ENCODE results near the gene SREK1IP1. TPM values are rescaled to one million over a fixed set of nuclear protein-coding genes. Genes with fewer than 3 reads are reported as not detected.

Gene SREK1IP1
- total RNA-seq, 1 donor from 2014 or later = 17.2 TPM

DNA sequence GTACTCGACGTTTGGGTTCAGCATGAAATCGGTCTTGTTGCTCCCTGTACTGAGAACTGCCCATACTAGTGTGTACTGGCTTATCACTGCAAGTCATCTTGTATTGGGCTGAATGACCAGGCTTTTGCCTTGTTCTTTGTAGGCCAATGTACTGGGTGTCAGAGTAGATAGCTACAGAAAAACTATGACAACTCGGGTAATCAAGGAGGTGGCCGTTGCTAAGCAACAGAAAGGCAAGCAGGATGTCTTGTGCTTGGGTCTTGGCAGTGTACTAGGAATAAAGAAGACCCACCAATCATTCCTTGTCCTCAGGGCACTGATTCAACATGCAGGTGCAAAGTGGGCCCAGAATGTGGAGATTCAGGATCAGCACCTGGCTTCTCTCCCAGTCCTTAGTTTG is 90.1 kb downstream of the SREK1IP1 start:
- Mint-ChIP-seq H3K36me3 (ENCODE audit: low read depth) (no peaks in the 10 kb centered on the region), H3K4me3 (ENCODE audit: unreplicated experiment) (no peak overlapping the region), H3K27ac (ENCODE audit: unreplicated experiment) (no peak overlapping the region), H3K27me3 (ENCODE audit: low read depth) (peaks cover 37% of the 10 kb centered on the region), H3K9me3 (ENCODE audit: low read depth) (no peaks in the 10 kb centered on the region), H3K4me1 (ENCODE audit: low read depth) (no peaks in the 10 kb centered on the region)
- TF ChIP-seq, protein P1, sequence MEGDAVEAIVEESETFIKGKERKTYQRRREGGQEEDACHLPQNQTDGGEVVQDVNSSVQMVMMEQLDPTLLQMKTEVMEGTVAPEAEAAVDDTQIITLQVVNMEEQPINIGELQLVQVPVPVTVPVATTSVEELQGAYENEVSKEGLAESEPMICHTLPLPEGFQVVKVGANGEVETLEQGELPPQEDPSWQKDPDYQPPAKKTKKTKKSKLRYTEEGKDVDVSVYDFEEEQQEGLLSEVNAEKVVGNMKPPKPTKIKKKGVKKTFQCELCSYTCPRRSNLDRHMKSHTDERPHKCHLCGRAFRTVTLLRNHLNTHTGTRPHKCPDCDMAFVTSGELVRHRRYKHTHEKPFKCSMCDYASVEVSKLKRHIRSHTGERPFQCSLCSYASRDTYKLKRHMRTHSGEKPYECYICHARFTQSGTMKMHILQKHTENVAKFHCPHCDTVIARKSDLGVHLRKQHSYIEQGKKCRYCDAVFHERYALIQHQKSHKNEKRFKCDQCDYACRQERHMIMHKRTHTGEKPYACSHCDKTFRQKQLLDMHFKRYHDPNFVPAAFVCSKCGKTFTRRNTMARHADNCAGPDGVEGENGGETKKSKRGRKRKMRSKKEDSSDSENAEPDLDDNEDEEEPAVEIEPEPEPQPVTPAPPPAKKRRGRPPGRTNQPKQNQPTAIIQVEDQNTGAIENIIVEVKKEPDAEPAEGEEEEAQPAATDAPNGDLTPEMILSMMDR (IDR thresholded peaks at IDR 0.05) = no peak
- DNase-seq (ENCODE audit: low spot score) = no peak

DNA sequence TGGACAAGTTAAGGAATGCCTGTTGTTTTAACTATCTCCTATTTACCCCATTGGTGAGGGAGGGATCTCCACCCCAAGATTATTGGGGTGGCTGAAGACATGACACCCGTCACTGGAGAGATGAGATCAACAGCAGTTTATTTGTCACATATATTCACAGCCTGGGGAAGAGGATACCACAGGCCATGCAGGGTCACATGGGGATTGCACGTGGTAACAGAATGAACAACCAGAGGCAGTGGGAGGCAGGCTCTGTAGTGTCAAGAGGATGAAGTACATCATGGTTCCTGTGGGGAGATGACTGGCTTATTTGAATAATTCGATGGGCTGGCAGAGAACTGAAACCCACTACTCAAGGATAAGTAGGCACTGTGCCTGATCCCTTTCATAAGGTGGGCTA is 96.8 kb downstream of the SREK1IP1 start:
- TF ChIP-seq, protein P1 (IDR thresholded peaks at IDR 0.05) = no peak
- peaks cover 31% of the 10 kb centered on the region for H3K27me3 Mint-ChIP-seq (ENCODE audit: low read depth)
- no peak overlapping the region for H3K27ac Mint-ChIP-seq (ENCODE audit: unreplicated experiment)
- DNase-seq (ENCODE audit: low spot score) = no peak
- no peak overlapping the region for H3K4me3 Mint-ChIP-seq (ENCODE audit: unreplicated experiment)
- no peaks in the 10 kb centered on the region for H3K4me1 Mint-ChIP-seq (ENCODE audit: low read depth)
- no peaks in the 10 kb centered on the region for H3K36me3 Mint-ChIP-seq (ENCODE audit: low read depth)
- peaks cover 3% of the 10 kb centered on the region for H3K9me3 Mint-ChIP-seq (ENCODE audit: low read depth)

DNA sequence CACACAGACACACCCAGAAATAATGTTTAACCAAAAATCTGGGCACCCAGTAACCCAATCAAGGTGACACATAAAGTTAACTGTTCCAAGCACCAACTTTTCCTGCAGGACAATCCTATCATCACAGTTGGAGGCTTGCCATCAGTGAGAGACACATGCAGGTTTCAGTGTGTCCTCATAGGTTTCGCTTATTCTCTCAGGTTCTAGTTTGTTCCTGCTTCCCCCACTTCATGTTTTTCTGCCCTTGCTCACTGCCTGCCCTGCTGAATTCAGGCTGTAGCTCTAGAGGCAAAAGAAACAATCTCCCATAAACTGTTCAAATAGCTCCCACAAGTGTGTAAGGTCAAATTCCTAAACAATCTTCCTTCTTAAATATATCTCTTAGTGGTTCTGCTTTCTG is 98.2 kb downstream of the SREK1IP1 start:
- peaks cover 3% of the 10 kb centered on the region for H3K9me3 Mint-ChIP-seq (ENCODE audit: low read depth)
- H3K36me3 Mint-ChIP-seq (ENCODE audit: low read depth) = no peaks in the 10 kb centered on the region
- no peak overlapping the region for H3K27ac Mint-ChIP-seq (ENCODE audit: unreplicated experiment)
- H3K27me3 Mint-ChIP-seq (ENCODE audit: low read depth) = peaks cover 29% of the 10 kb centered on the region
- DNase-seq (ENCODE audit: low spot score) = no peak
- H3K4me1 Mint-ChIP-seq (ENCODE audit: low read depth) = no peaks in the 10 kb centered on the region
- H3K4me3 Mint-ChIP-seq (ENCODE audit: unreplicated experiment) = no peak overlapping the region
- TF ChIP-seq, protein P1 (IDR thresholded peaks at IDR 0.05) = no peak

Other genes with a start within 250 kb of the SREK1IP1 start
- not detected in 3 replicates for gene SHISAL2B, start 78.2 kb downstream of the SREK1IP1 start, total RNA-seq
- gene CWC27, start 239 bp upstream of the SREK1IP1 start, total RNA-seq = 19.5 to 22.4 TPM (median 20.0 TPM) in 3 replicates

Measured in chondrocyte (in vitro differentiated cells).